T-cell (primary cell): ENCODE results near the gene RRP9. TPM values are rescaled to one million over a fixed set of nuclear protein-coding genes. Genes with fewer than 3 reads are reported as not detected.

ENCODE experiments used
- ATAC-seq, 4 experiments: fragments of 200-7000 bp in 3 of 4; fragments of 150-1000 bp in 1 of 4; cut with Tn5 transposase; replicated peaks in 1 of 4; 1 replicate in 3 of 4; 2 replicates in 1 of 4; pipeline ENCODE4 v1.10.0; 2021; ENCODE audit warnings: moderate library complexity in 3 of 4, mild to moderate bottlenecking in 2 of 4, moderate number of reproducible peaks in 1 of 4
- CTCF ChIA-PET, 2 donors: fragments of 300-600 bp; sonication (Branson Sonifier 250); formaldehyde crosslinking; loops; one replicate each; lab custom pipeline; 2022; ENCODE audit warnings: antibody characterized with exemption in 2 of 2; lab: Charles Lee
- POLR2A ChIA-PET, 2 donors: fragments of 300-600 bp; sonication (Branson Sonifier 250); formaldehyde crosslinking; loops; one replicate each; lab custom pipeline; 2022; ENCODE audit warnings: antibody characterized with exemption in 2 of 2; lab: Charles Lee
- DNase-seq, 35 experiments: peaks; one replicate each; pipeline versions ENCODE4 v3.0.0 to v3.0.0-alpha.2; 2013 to 2023
- H3K27ac ChIP-seq: one replicate; pipeline ENCODE4 v1.5.1; 2013; ENCODE audit warnings: low read length
- H3K27me3 ChIP-seq, 2 experiments: replicated peaks in 1 of 2; 1 replicate in 1 of 2; 2 replicates in 1 of 2; pipeline versions ENCODE4 v1.6.1 to v1.7.0; 2013; ENCODE audit warnings: low read length in 1 of 2, mixed read lengths in 1 of 2; ENCODE audit not compliant: control insufficient read depth in 2 of 2, insufficient read depth in 2 of 2; ENCODE audit errors: extremely low read depth in 1 of 2
- H3K36me3 ChIP-seq, 2 donors: 1 replicate in 1 of 2; 2 replicates in 1 of 2; pipeline versions ENCODE4 v1.6.1 to v1.7.0; 2013; ENCODE audit warnings: low read length in 1 of 2; ENCODE audit not compliant: control insufficient read depth in 2 of 2, insufficient read depth in 1 of 2; ENCODE audit errors: extremely low read depth in 1 of 2
- H3K4me1 ChIP-seq, 2 experiments: 1 replicate in 1 of 2; 2 replicates in 1 of 2; pipeline versions ENCODE4 v1.6.1 to v1.7.0; 2013; ENCODE audit warnings: low read length in 2 of 2, mixed read lengths in 1 of 2; ENCODE audit not compliant: insufficient read depth in 2 of 2, control insufficient read depth in 1 of 2; ENCODE audit errors: extremely low read depth in 1 of 2
- H3K4me3 ChIP-seq, 2 donors: 1 replicate in 1 of 2; 2 replicates in 1 of 2; pipeline versions ENCODE4 v1.5.1 to v1.7.0; 2013; ENCODE audit warnings: mild to moderate bottlenecking in 2 of 2, low read length in 1 of 2, moderate library complexity in 1 of 2; ENCODE audit not compliant: control insufficient read depth in 1 of 2; ENCODE audit errors: extremely low read depth in 1 of 2
- H3K9me3 ChIP-seq: 2 replicates; pipeline ENCODE4 v1.7.0; 2013
- H3K27ac Mint-ChIP-seq, 2 donors: one replicate each; pipeline ENCODE4 v1.8.0; 2020 to 2021; ENCODE audit warnings: mild to moderate bottlenecking in 2 of 2, mixed read lengths in 2 of 2
- H3K27me3 Mint-ChIP-seq, 2 donors: one replicate each; pipeline ENCODE4 v1.8.0; 2021 to 2022; ENCODE audit warnings: mixed read lengths in 2 of 2
- H3K36me3 Mint-ChIP-seq: one replicate; pipeline ENCODE4 v1.8.0; 2021; ENCODE audit warnings: mixed read lengths
- H3K4me1 Mint-ChIP-seq, 3 donors: one replicate each; pipeline ENCODE4 v1.8.0; 2020 to 2022; ENCODE audit warnings: mixed read lengths in 3 of 3, mild to moderate bottlenecking in 1 of 3
- H3K4me3 Mint-ChIP-seq, 3 donors: one replicate each; pipeline ENCODE4 v1.8.0; 2020 to 2022; ENCODE audit warnings: mild to moderate bottlenecking in 3 of 3, mixed read lengths in 3 of 3, moderate library complexity in 3 of 3
- H3K9me3 Mint-ChIP-seq, 3 donors: one replicate each; pipeline ENCODE4 v1.8.0; 2020 to 2022; ENCODE audit warnings: mixed read lengths in 3 of 3
- WGBS: methylation state at CpG from one replicate; pipeline ENCODE4 v1.1.5; 2013; ENCODE audit warnings: missing lambda C conversion rate; ENCODE audit not compliant: insufficient coverage; 5-methylcytosine and 5-hydroxymethylcytosine counted together
- total RNA-seq, 35 experiments: library from RNA in 6 of 35; stranded (reverse) in 6 of 35; fragments of 120-200 nt in 1 of 35; gene quantifications; one replicate each; pipeline versions ENCODE4 v1.2.1 to v1.2.4 and lab custom pipeline; 2013 to 2026

RRP9 gene
- total RNA-seq, 5 donors from 2014 or later (not counting 1 experiment from before 2014, with no cell fraction given), result 11.4 to 20.5 (median 18.3) TPM

DNA sequence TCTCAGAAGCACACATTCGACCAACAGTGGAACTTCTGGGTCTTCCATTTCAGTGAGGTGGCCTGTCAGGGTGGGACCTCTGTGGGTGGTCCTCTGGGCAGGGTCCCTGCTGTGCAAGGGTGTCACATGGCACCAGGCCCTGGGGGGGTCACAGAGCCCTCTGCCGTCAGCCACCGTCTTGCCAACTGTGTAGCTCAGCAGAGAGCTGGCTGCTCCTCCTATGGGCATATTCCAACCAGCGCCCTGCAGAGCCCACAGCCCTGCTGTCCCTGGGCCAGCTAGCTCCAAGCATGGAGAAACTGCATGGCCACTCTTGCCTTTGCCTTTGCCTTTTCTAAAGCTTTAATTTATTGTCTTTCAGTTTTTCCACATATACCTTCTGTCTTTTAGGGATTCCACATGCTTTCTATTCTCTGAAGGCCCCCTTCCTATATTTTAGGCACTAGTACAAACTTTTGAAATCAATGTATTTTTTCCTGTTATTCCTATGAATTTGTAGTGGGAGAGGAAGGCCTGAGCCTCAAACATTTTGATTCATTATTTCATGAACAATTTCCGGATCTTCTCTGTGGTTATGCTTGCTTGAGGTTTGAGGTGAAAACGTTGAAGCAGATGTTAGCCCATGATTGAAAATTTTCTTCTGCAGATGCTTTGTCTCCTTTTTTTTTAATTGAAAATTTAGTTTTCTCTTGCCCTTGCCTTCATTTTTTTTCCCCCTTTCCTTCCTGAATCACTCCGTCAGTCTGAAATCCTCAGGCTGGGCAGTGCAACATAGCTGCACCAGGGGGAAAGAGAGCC, 50.3 kb downstream of the RRP9 start:
- H3K27ac ChIP-seq, result no peak overlapping the region
- 85% methylated on average over 4 of the region's 7 CpGs for WGBS
- H3K27ac Mint-ChIP-seq, result no peak overlapping the region
- H3K27me3 Mint-ChIP-seq, result peaks cover 5 to 28% of the 10 kb centered on the region in 2 donors
- H3K4me3 Mint-ChIP-seq, result no peak overlapping the region
- DNase-seq (no peak), ATAC-seq (no peak)
- H3K4me3 ChIP-seq, result no peak overlapping the region
- H3K9me3 ChIP-seq, result no peaks in the 10 kb centered on the region
- CTCF ChIA-PET, result no interaction called here
- peaks cover 0 to 18% of the 10 kb centered on the region in 2 experiments for H3K27me3 ChIP-seq
- H3K4me1 ChIP-seq, result peaks cover 0 to 4% of the 10 kb centered on the region in 2 experiments
- no peaks in the 10 kb centered on the region for H3K9me3 Mint-ChIP-seq
- POLR2A ChIA-PET, result no interaction called here
- H3K4me1 Mint-ChIP-seq, result peaks cover 6 to 12% (median 12%) of the 10 kb centered on the region in 3 donors
- H3K36me3 ChIP-seq, result no peaks in the 10 kb centered on the region
- no peaks in the 10 kb centered on the region for H3K36me3 Mint-ChIP-seq

DNA sequence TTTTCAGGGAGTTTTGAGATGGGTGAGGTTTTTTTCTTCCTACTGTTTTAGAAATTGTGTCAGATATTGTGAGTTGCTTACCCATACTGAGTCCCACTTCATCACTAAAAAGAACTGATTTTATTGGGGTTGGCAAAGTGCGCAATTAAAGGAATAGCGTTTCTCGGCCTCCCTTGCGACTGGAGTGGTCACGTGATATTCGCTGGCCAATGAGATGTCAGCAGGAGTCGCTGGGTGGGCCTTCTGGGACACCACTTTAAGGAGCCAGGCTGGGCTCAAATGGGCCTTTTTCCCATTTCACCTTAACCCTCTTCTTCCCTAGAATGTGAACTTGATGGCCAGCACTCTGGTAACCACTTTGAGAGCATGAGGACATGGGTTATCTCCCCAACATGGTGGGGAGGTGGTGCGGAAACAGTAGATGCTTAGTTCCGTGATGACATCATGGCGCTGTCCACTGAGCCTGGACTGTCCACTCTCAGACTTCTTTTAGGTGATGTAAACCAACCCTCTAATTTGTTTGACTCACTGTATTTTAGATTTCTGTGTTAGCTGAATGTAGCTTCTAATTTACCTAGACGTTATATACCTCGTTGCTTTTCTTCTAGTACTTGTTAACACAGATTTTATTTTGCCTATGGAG, 53.1 kb downstream of the RRP9 start:
- Histone ChIP-seq H3K4me3 (no peak overlapping the region), H3K9me3 (no peaks in the 10 kb centered on the region), H3K4me1 (peaks cover 0 to 4% of the 10 kb centered on the region in 2 experiments), H3K27me3 (no peaks in the 10 kb centered on the region), H3K36me3 (no peaks in the 10 kb centered on the region), H3K27ac (no peak overlapping the region)
- Mint-ChIP-seq H3K4me3 (no peak overlapping the region), H3K27ac (no peak overlapping the region), H3K9me3 (no peaks in the 10 kb centered on the region), H3K36me3 (no peaks in the 10 kb centered on the region), H3K27me3 (peaks cover 9 to 17% of the 10 kb centered on the region in 2 donors), H3K4me1 (peaks cover 6 to 12% (median 12%) of the 10 kb centered on the region in 3 donors)
- ChIA-PET CTCF (no interaction called here), POLR2A (no interaction called here)
- WGBS, result 92% methylated on average over 5 of the region's 12 CpGs
- no peak for ATAC-seq
- no peak for DNase-seq

DNA sequence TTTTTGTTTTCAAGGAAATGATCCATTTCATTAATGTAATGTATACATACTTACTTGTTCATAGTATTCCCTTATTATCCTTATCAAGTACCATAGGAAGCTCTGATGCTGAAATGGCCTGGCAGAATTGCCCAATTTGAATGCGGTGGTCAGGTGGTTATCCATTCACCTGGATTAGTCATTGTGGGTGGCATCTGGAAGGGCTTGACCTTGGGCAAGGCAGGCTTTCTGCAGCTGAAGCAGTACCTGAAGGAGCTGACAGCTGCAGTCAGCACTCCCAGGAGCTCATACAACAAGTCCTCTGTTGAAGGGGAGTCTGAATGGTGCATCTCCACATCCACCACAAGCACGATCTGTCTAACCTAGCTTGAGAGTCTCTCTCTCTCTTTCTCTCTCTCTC, 54.1 kb downstream of the RRP9 start:
- Histone ChIP-seq H3K27me3 (no peaks in the 10 kb centered on the region), H3K9me3 (no peaks in the 10 kb centered on the region), H3K27ac (no peak overlapping the region), H3K4me1 (peaks cover 0 to 4% of the 10 kb centered on the region in 2 experiments), H3K4me3 (no peak overlapping the region), H3K36me3 (no peaks in the 10 kb centered on the region)
- ATAC-seq (no peak), DNase-seq (no peak)
- POLR2A ChIA-PET, result no interaction called here
- H3K4me3 Mint-ChIP-seq, result no peak overlapping the region
- no peaks in the 10 kb centered on the region for H3K36me3 Mint-ChIP-seq
- H3K27me3 Mint-ChIP-seq, result peaks cover 9 to 17% of the 10 kb centered on the region in 2 donors
- WGBS, result 86% methylated on average over 1 of the region's 2 CpGs
- CTCF ChIA-PET, result no interaction called here
- H3K4me1 Mint-ChIP-seq, result peaks cover 6 to 12% (median 12%) of the 10 kb centered on the region in 3 donors
- no peak overlapping the region for H3K27ac Mint-ChIP-seq
- H3K9me3 Mint-ChIP-seq, result no peaks in the 10 kb centered on the region

DNA sequence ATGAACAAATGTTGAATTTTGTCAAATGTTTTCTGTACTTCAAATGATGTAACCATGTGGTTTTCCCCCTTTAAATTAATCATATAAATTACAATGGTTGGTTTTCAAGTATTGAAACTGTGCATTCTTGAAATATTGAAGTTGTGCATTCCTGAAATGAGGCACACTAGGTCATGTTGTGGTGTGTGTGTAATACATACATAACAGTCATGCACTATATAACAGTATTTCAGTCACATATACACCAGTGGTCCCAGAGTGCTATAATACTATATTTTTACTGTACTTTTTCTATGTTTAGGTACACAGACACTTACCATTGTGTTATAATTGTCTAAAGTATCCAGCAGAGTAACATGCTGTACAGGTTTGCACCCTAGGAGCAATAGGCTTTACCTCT, 55.3 kb downstream of the RRP9 start:
- ChIA-PET CTCF (no interaction called here), POLR2A (no interaction called here)
- peaks cover 0 to 4% of the 10 kb centered on the region in 2 experiments for H3K4me1 ChIP-seq
- Mint-ChIP-seq H3K4me3 (no peak overlapping the region), H3K4me1 (peaks cover 2 to 7% (median 4%) of the 10 kb centered on the region in 3 donors), H3K36me3 (no peaks in the 10 kb centered on the region), H3K9me3 (no peaks in the 10 kb centered on the region), H3K27me3 (peaks cover 4 to 13% of the 10 kb centered on the region in 2 donors), H3K27ac (no peak overlapping the region)
- no peaks in the 10 kb centered on the region for H3K9me3 ChIP-seq
- no peaks in the 10 kb centered on the region for H3K36me3 ChIP-seq
- no peak for DNase-seq
- H3K27me3 ChIP-seq, result no peaks in the 10 kb centered on the region
- no peak for ATAC-seq
- H3K27ac ChIP-seq, result no peak overlapping the region
- no peak overlapping the region for H3K4me3 ChIP-seq

Other genes with a start within 250 kb of the RRP9 start
- gene GRM2, start 234.8 kb downstream of the RRP9 start, total RNA-seq, result 1 to 10 TPM; 1.5 to 6.9 (median 2.2) TPM
- gene IQCF6, start 162.7 kb downstream of the RRP9 start, total RNA-seq, result not detected
- not detected for gene IQCF2, start 80.3 kb downstream of the RRP9 start, total RNA-seq
- gene IQCF5, start 66.3 kb downstream of the RRP9 start, total RNA-seq, result not detected
- gene IQCF1, start 38.6 kb downstream of the RRP9 start, total RNA-seq, result not detected
- 10 to 100 TPM in 3 of 5 donors, 1 to 10 TPM in 2; 8.7 to 16.3 (median 12.4) TPM for gene PARP3, start 459 bp upstream of the RRP9 start, total RNA-seq
- not detected for gene GPR62, start 13.5 kb upstream of the RRP9 start, total RNA-seq
- 10 to 100 TPM; 11.7 to 33.3 (median 26.6) TPM for gene PCBP4, start 25.6 kb upstream of the RRP9 start, total RNA-seq
- gene ABHD14B, start 32.1 kb upstream of the RRP9 start, total RNA-seq, result 10 to 100 TPM; 55.7 to 86.4 (median 78.5) TPM
- gene ABHD14A, start 33.2 kb upstream of the RRP9 start, total RNA-seq, result 10 to 100 TPM; 14.3 to 26.5 (median 20.8) TPM
- gene ACY1, start 41.6 kb upstream of the RRP9 start, total RNA-seq, result 10 to 100 TPM in 3 of 5 donors, 1 to 10 TPM in 2; 6.2 to 19.0 (median 13.3) TPM
- 1,000 to 10,000 TPM; 1,518 to 1,711 (median 1,629) TPM for gene RPL29, start 54.0 kb upstream of the RRP9 start, total RNA-seq
- 10 to 100 TPM; 11.3 to 41.3 (median 39.0) TPM for gene DUSP7, start 114.7 kb upstream of the RRP9 start, total RNA-seq
- 1 to 10 TPM in 3 of 5 donors, under 1 TPM in 2; 0.91 to 1.9 (median 1.7) TPM for gene POC1A, start 212.5 kb upstream of the RRP9 start, total RNA-seq